Right cardiac atrium (tissue), 5 donors: ENCODE results near the gene PIGN. TPM values are rescaled to one million over a fixed set of nuclear protein-coding genes. Genes with fewer than 3 reads are reported as not detected.

Experiments used
- ATAC-seq, 2 donors: fragments of 200-7000 bp; cut with Tn5 transposase; one replicate each; pipeline versions ENCODE4 v1.8.0 to v1.9.1; 2020; ENCODE audit warnings: moderate library complexity in 2 of 2, mild to moderate bottlenecking in 1 of 2
- DNase-seq, 3 donors: peaks; one replicate each; pipeline ENCODE4 v3.0.0-alpha.2; 2020
- H3K27ac ChIP-seq: one replicate; pipeline ENCODE4 v1.5.1; 2013; ENCODE audit warnings: mild to moderate bottlenecking, low read length, control low read depth, moderate library complexity
- H3K27me3 ChIP-seq: one replicate; pipeline ENCODE4 v1.6.1; 2013; ENCODE audit not compliant: control insufficient read depth, insufficient read depth
- H3K4me1 ChIP-seq: one replicate; pipeline ENCODE4 v1.6.1; 2013; ENCODE audit warnings: low read length; ENCODE audit not compliant: control insufficient read depth, insufficient read depth
- H3K4me3 ChIP-seq: one replicate; pipeline ENCODE4 v1.5.1; 2013; ENCODE audit warnings: low read length, control low read depth
- H3K9me3 ChIP-seq: one replicate; pipeline ENCODE4 v1.6.1; 2013; ENCODE audit warnings: low read length; ENCODE audit not compliant: control insufficient read depth
- WGBS: extraction: QIAGEN DNeasy Blood & Tissue Kit; methylation state at CpG from one replicate; pipeline ENCODE4 v1.1.7; 2013; 5-methylcytosine and 5-hydroxymethylcytosine counted together
- intact Hi-C, 4 donors: fragments of 100-400 bp; cut with DNase I; formaldehyde crosslinking; loops; one replicate each; pipeline versions ENCODE4 v1.11.0 to v1.14.0; 2022 to 2023
- polyA plus RNA-seq: library from polyadenylated mRNA; stranded (reverse); fragments of 200-250 nt; gene quantifications from one replicate; pipeline ENCODE4 v1.2.3, GENCODE V29; 2013
- total RNA-seq, 4 donors: library from RNA; stranded (reverse); fragmentation: NEBNext Ultra II Directional; extraction: Animal tissue kit (Norgen Biotek cat#: 25700); gene quantifications; one replicate each; pipeline ENCODE4 v1.2.1, GENCODE V29; 2021
- donor health status: healthy with polysubstance abuse.
- donor health status: DM: no; HTN: yes; CAD: no.
- donor health status: DM: no; HTN: no; CAD: no.
- donor health status: DM: no; HTN: yes; CAD: no; lungs with severe emphysema.
- donor health status: DM: yes; HTN: yes; CAD: no.

Gene PIGN
- total and polyA plus RNA-seq, 5 donors = 5.1 to 21.6 (median 15.2) TPM

DNA sequence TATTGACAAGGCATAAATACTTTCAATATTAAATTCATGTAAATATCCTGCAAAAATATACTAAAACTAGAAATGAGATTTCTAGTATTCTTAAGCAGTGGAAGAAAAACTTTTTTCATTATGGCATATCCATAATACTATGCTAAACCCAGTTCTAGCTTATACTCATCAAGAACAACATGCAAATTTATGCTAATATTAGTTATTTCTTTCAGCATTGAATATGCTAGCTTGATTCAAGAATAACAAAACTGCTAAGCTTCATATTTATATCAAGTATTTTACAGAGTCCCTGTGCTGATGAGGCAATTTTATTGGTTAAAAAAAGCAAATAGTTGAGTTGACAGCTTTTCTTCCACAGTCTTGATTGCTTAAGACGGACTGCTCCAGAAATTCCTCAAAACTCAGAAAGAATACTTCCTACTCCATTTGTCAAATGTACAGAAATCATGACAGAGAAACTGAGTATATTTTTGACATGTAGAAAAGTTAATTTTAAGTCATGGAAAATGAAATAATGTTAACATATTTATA is 105.0 kb downstream of the PIGN start:
- 88% methylated on average over 1 of the region's 1 CpG for WGBS
- no peak overlapping the region for H3K27ac ChIP-seq
- no peaks in the 10 kb centered on the region for H3K27me3 ChIP-seq
- DNase-seq (no peak), ATAC-seq (no peak)
- no peaks in the 10 kb centered on the region for H3K4me1 ChIP-seq
- H3K9me3 ChIP-seq = no peaks in the 10 kb centered on the region
- intact Hi-C loops = no loop called here
- H3K4me3 ChIP-seq = no peak overlapping the region

DNA sequence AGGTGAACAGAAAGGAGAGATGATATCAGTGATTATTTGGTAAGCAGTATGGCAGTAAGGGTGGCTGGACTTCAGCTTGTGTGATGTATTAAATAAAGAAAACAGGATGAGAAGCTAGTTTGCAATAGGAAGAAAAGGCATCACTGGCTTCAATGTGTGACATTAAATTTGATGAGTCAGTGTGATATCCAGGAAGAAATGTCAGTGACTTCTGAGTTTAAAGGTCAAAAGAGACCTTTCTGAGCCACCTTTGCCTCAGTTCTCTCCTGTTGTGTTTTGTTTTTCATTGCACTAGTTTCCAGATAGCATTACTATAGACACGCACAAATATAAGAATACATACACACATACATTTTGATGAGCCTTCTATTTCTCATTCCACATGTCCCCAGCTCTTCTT is 105.6 kb downstream of the PIGN start:
- Histone ChIP-seq H3K27me3 (no peaks in the 10 kb centered on the region), H3K9me3 (no peaks in the 10 kb centered on the region), H3K4me3 (no peak overlapping the region), H3K27ac (no peak overlapping the region), H3K4me1 (no peaks in the 10 kb centered on the region)
- intact Hi-C loops = no loop called here
- no peak for DNase-seq
- no peak for ATAC-seq
- WGBS = 95% methylated on average over 1 of the region's 1 CpG

DNA sequence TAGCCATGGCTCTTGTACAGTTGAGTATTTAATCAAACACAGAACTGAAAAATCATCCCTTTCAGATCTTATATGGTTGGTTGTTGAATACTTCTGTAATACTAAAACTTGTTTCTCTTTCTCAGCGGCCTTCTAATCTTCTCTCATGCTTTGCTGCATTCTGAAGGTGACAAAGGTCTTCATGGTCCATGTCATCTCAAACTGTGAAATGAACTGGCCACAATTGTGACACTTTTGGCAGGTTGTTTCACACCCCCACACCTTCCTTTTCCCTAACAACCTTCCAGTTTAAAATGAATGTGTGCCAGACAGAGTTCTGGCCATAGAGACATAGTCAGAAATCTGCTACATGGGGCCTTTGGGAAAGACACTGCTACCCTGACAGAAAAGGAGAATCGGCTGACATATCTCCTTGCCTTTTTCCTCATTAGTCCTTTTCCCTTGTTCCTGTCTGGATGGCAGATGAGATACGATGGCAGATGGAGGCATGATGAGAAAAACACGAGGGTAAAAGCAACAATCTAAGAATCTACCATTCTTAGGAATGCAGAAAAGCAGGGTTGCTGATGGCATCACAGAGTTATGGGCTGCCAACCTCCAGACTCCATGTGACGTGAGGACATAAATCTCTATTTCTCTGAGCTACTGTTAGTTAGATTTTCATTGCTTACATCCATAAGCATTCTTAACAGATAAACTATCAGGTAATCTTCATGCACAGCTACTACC is 106.5 kb downstream of the PIGN start:
- no peak overlapping the region for H3K4me3 ChIP-seq
- H3K27ac ChIP-seq = no peak overlapping the region
- H3K9me3 ChIP-seq = no peaks in the 10 kb centered on the region
- 69% methylated on average over 5 of the region's 5 CpGs for WGBS
- DNase-seq (no peak), ATAC-seq (no peak)
- H3K4me1 ChIP-seq = no peaks in the 10 kb centered on the region
- intact Hi-C loops = no loop called here
- no peaks in the 10 kb centered on the region for H3K27me3 ChIP-seq

DNA sequence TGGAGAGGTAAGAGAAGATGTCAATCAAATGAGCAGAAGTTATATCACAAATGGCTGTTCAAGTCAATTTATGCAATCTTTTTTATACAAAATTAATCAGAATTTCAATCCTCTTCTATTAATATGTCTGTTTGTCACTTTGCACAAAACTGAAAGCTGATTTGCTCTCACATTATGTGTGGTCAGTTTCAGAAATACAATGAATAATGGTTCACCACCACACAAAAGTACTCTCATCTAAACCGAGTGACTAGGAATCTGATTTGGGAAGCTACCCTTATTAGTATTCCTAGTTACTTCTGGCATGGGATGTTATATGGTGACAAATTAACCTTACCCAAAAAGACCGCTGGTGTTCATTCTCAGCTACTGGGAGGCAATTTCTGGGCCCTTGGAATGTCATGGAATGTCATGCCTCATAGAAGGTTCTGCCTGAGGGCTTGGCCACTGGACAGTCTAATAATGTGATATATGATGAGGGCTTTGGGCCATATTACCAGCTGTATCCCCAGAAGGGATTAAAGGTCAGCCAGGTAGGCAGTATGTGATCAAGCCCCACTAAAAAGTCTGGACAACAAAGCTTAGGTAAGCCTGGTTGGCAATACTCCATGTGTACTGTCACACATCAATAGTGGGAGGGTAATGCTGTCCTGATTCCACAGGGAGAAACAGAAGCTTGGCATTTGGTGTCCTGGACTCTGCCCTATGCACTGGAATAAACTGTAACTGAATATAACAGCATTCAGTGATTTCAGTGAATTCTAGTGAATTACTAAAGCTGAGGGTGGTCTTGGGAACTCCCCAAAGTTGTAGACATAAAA is 113.2 kb downstream of the PIGN start:
- intact Hi-C loops = no loop called here
- Histone ChIP-seq H3K9me3 (no peaks in the 10 kb centered on the region), H3K27me3 (no peaks in the 10 kb centered on the region), H3K4me1 (no peaks in the 10 kb centered on the region), H3K27ac (no peak overlapping the region), H3K4me3 (no peak overlapping the region)
- DNase-seq (no peak), ATAC-seq (no peak)
- WGBS = 96% methylated on average over 2 of the region's 2 CpGs

DNA sequence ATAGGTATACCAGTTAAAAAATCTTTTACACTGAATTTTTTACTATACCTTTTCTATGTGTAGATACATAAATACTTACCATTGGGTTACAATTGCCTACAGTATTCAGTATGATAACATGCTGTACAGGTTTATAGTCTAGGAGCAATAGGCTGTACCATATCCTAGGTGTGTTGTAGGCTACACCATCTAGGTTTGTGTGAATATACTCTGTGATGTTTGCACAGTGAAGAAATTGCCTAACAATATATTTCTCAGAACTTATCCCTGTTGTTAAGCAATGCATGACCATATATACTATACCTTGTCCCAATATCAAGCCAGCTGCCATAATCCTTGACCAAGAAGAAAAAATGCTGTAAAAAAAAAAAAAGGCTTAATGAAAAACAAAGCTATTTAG is 114.5 kb downstream of the PIGN start:
- no peaks in the 10 kb centered on the region for H3K9me3 ChIP-seq
- H3K4me1 ChIP-seq = no peaks in the 10 kb centered on the region
- no peak overlapping the region for H3K27ac ChIP-seq
- ATAC-seq (no peak), DNase-seq (no peak)
- no peak overlapping the region for H3K4me3 ChIP-seq
- no peaks in the 10 kb centered on the region for H3K27me3 ChIP-seq
- intact Hi-C loops = no loop called here

DNA sequence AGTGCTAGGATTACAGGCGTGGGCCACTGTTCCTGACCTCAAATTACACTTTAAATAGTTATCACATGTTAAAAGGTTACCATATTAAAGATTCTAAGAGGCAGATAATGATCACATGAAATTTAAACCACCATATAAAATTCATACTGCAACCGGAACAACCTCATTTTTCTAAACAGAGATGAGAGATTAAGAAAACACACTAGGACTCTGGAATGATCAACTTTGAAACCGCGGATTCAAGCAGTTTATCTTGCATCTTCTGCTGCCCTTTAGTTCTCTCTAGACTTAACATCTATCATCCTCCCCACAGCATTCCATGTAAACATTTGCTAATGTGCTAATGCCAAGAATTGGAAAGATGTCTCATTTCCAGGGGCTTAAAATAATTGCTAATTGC is 115.8 kb downstream of the PIGN start:
- ATAC-seq (no peak), DNase-seq (no peak)
- Histone ChIP-seq H3K4me3 (no peak overlapping the region), H3K27ac (no peak overlapping the region), H3K27me3 (no peaks in the 10 kb centered on the region), H3K4me1 (no peaks in the 10 kb centered on the region), H3K9me3 (no peaks in the 10 kb centered on the region)
- intact Hi-C loops = no loop called here
- 90% methylated on average over 4 of the region's 4 CpGs for WGBS

DNA sequence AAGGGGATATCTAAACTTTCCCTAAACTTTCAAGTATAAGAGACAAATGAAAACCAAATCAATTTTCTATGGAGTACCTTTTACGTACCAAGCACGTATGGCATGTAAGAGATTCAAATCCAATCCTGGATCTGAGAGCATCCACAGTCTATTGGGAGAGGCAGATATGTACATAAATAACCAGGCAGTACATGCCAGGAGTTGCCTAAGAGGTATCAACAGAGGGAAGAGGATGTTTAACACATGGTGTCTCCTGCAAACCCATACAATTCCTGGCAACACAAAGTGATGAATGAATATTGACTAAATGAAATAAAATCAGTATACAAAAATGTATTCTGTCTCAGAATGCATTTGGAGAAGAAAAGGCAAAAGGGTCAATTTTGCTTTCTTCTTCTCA is 116.6 kb downstream of the PIGN start:
- DNase-seq = no peak
- no peak overlapping the region for H3K4me3 ChIP-seq
- no peaks in the 10 kb centered on the region for H3K9me3 ChIP-seq
- no peak overlapping the region for H3K27ac ChIP-seq
- H3K27me3 ChIP-seq = no peaks in the 10 kb centered on the region
- intact Hi-C loops = no loop called here
- ATAC-seq = no peak
- no peaks in the 10 kb centered on the region for H3K4me1 ChIP-seq
- 97% methylated on average over 2 of the region's 2 CpGs for WGBS

DNA sequence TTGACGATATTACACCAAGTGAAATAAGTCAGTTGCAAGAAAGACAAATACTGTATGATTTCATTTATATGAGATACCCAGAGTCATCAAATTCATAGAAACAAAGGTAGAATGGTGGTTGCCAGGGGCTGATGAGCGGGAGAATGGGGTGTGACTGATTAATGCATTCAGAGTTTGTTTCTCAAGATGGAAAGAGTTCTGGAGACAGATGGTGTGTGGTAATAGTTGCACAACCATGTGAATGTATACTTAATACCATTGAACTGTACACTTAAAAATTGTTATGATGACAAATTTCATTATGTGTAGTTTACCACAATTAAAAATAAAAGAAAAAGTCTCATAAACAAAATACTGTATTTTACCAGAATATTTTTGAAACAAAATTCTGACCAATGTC is 117.3 kb downstream of the PIGN start:
- Histone ChIP-seq H3K27me3 (no peaks in the 10 kb centered on the region), H3K9me3 (no peaks in the 10 kb centered on the region), H3K4me1 (no peaks in the 10 kb centered on the region), H3K27ac (no peak overlapping the region), H3K4me3 (no peak overlapping the region)
- 98% methylated on average over 2 of the region's 2 CpGs for WGBS
- ATAC-seq (no peak), DNase-seq (no peak)
- intact Hi-C loops = no loop called here

DNA sequence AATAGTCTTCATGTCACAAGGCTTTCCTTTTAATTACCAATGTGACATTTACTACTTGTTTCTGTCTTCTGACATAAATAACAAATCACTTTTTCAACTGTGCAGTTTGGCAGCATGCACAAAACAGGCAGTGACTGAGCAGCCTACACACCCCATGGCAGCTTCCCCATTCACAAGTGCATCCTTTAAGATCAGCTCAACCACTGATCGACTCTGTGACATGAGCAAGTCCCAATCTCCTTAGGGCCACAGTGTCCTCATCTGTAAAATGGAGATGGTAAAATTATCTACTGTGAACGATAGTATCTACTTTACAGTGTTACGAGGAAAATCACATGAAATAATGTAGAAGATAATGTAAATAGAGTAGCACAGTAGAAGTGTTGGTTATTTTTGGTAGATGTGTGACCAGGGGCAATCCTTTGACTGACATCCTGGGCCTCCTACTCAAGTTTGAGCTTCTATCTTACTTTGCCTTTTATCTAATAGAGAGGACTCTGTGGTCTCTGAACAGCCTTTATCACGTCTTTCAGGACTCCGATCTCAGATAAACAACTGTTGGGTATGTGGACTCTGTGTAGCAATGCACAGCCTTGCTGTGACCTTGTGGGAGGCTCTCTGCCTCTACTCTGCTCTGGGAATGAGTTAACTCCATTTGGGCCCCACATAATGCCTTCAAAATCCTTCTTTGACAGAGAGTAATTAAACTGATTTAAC is 120.6 kb downstream of the PIGN start:
- DNase-seq (no peak), ATAC-seq (no peak)
- Histone ChIP-seq H3K4me1 (no peaks in the 10 kb centered on the region), H3K4me3 (no peak overlapping the region), H3K27ac (no peak overlapping the region), H3K9me3 (no peaks in the 10 kb centered on the region), H3K27me3 (no peaks in the 10 kb centered on the region)
- intact Hi-C loops = no loop called here
- 81% methylated on average over 5 of the region's 5 CpGs for WGBS

DNA sequence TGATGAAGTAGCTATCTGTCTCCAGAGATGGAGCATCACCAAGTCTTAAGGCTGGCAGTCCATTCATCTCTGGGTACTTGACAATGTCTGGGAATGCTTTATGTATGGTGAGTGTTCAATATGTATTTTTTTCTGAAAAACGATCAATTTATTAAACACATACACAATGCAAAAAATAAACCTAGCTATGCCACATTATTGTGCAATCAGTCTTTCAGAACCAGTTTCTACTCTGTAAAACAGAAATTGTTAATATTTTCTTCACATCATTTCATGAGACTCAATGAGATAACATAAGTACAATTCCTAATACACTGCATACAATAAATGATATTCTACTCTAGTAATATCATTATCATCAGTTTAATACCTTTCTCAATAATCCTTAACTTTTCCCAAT is 122.5 kb downstream of the PIGN start:
- 97% methylated on average over 1 of the region's 1 CpG for WGBS
- H3K4me1 ChIP-seq = no peaks in the 10 kb centered on the region
- no peak for ATAC-seq
- no peak overlapping the region for H3K27ac ChIP-seq
- no peaks in the 10 kb centered on the region for H3K27me3 ChIP-seq
- H3K4me3 ChIP-seq = no peak overlapping the region
- DNase-seq = no peak
- intact Hi-C loops = no loop called here
- no peaks in the 10 kb centered on the region for H3K9me3 ChIP-seq
